SU-DHL-6 (cell line): ENCODE results near the gene HOXC6.
"Not testable (repeated sequence)": the region's sequence is repeated elsewhere in the genome, so short reads cannot be mapped to it uniquely, and the experiment has no call there.

ENCODE experiments used
- H2AFZ ChIP-seq: fragments of 200-600 bp; sonication (generic); 2 replicates; pipeline ENCODE4 v1.6.1; 2014; ENCODE audit warnings: low read depth, mild to moderate bottlenecking, moderate library complexity, mixed read lengths, antibody characterized with exemption, low read length; ENCODE audit not compliant: severe bottlenecking
- H3F3A ChIP-seq: fragments of 200-600 bp; shearing (Covaris generic); 2 replicates; pipeline ENCODE4 v1.6.0; 2016; ENCODE audit warnings: antibody characterized with exemption, mild to moderate bottlenecking; ENCODE audit not compliant: insufficient read depth
- H3K27ac ChIP-seq: fragments of 200-600 bp; sonication (generic); 2 replicates; pipeline ENCODE4 v1.5.1; 2016; ENCODE audit warnings: low read depth, mild to moderate bottlenecking, low read length, moderate library complexity, mixed read lengths
- H3K27me3 ChIP-seq: fragments of 200-600 bp; sonication (generic), shearing (Covaris generic); 2 replicates; pipeline ENCODE4 v1.6.0; 2014; ENCODE audit warnings: mild to moderate bottlenecking, low read length
- H3K36me3 ChIP-seq: fragments of 200-600 bp; sonication (generic); 2 replicates; pipeline ENCODE4 v1.6.1; 2014; ENCODE audit warnings: mild to moderate bottlenecking, low read length, mixed read lengths
- H3K4me2 ChIP-seq: fragments of 300-600, 200-600 bp; shearing (Covaris generic), sonication (generic); 2 replicates; pipeline ENCODE4 v1.6.0; 2014; ENCODE audit warnings: low read length, low read depth, mild to moderate bottlenecking; ENCODE audit not compliant: poor library complexity, severe bottlenecking
- H3K4me3 ChIP-seq: fragments of 200-600 bp; sonication (generic); 2 replicates; pipeline ENCODE4 v1.5.1; 2014; ENCODE audit warnings: antibody characterized with exemption, low read length, mild to moderate bottlenecking, mixed read lengths; ENCODE audit not compliant: insufficient read depth, poor library complexity, severe bottlenecking
- H3K79me2 ChIP-seq: fragments of 200-600 bp; sonication (generic); 2 replicates; pipeline ENCODE4 v1.6.1; 2014; ENCODE audit warnings: mild to moderate bottlenecking, low read length, moderate library complexity; ENCODE audit not compliant: insufficient read depth
- H3K9ac ChIP-seq: fragments of 200-600 bp; sonication (generic); 2 replicates; pipeline ENCODE4 v1.7.0; 2014; ENCODE audit warnings: mild to moderate bottlenecking, low read length
- H3K9me2 ChIP-seq: fragments of 200-600 bp; sonication (generic); replicated peaks from 2 replicates; pipeline ENCODE4 v1.6.1; 2014; ENCODE audit warnings: low read length; ENCODE audit not compliant: insufficient read depth
- H3K9me3 ChIP-seq: fragments of 200-600 bp; sonication (generic); 2 replicates; pipeline ENCODE4 v1.6.1; 2014; ENCODE audit warnings: low read length, mixed read lengths; ENCODE audit not compliant: insufficient read depth
- H4K20me1 ChIP-seq: fragments of 200-600 bp; sonication (generic); 2 replicates; pipeline ENCODE4 v1.6.1; 2014; ENCODE audit warnings: low read depth, mild to moderate bottlenecking, antibody characterized with exemption, low read length, moderate library complexity, mixed read lengths
- CTCF ChIP-seq: fragments of 200-600 bp; sonication (generic); IDR thresholded peaks from one replicate; pipeline ENCODE4 v1.5.1; 2017; ENCODE audit warnings: antibody characterized with exemption, mild to moderate bottlenecking, low read length, moderate library complexity; ENCODE audit not compliant: insufficient read depth, poor library complexity, severe bottlenecking
- EZH2phosphoT487 ChIP-seq: fragments of 200-600 bp; sonication (generic), shearing (Covaris generic); conservative IDR thresholded peaks from 2 replicates; pipeline ENCODE4 v1.6.1; 2018; ENCODE audit warnings: mild to moderate bottlenecking, antibody characterized with exemption, low read length, moderate library complexity, mixed read lengths

The HOXC6 gene

GRCh38 chr12:54040648-54041047 is 12.4 kb downstream of the HOXC6 start:
- H3K27ac ChIP-seq: no peak overlapping the region
- H3K4me3 ChIP-seq: no peak overlapping the region
- no peak overlapping the region for H3K4me2 ChIP-seq
- no peaks in the 10 kb centered on the region for H3K9me3 ChIP-seq
- TF ChIP-seq EZH2phosphoT487 (no peak), CTCF (no peak)
- no peak overlapping the region for H3K9ac ChIP-seq
- no peaks in the 10 kb centered on the region for H3K9me2 ChIP-seq
- peak overlapping the region; percentile 79 for H2AFZ ChIP-seq
- no peaks in the 10 kb centered on the region for H3K79me2 ChIP-seq
- no peaks in the 10 kb centered on the region for H3K27me3 ChIP-seq
- H3K36me3 ChIP-seq: no peaks in the 10 kb centered on the region
- no peaks in the 10 kb centered on the region for H3F3A ChIP-seq
- H4K20me1 ChIP-seq: no peaks in the 10 kb centered on the region

GRCh38 chr12:54041097-54041690 is 13.0 kb downstream of the HOXC6 start:
- Histone ChIP-seq H4K20me1 (no peaks in the 10 kb centered on the region), H3K79me2 (no peaks in the 10 kb centered on the region), H3K27me3 (no peaks in the 10 kb centered on the region)

GRCh38 chr12:54042033-54042432 is 13.8 kb downstream of the HOXC6 start:
- not testable (repeated sequence) for H3K79me2 ChIP-seq

More at GRCh38 chr12:54041097-54041690, 13.0 kb downstream of the HOXC6 start:
- no peaks in the 10 kb centered on the region for H3K9me3 ChIP-seq
- no peak overlapping the region for H3K4me3 ChIP-seq
- no peak overlapping the region for H3K9ac ChIP-seq
- no peak overlapping the region for H3K27ac ChIP-seq
- H3F3A ChIP-seq: no peaks in the 10 kb centered on the region
- no peaks in the 10 kb centered on the region for H3K36me3 ChIP-seq
- H3K4me2 ChIP-seq: no peak overlapping the region
- TF ChIP-seq EZH2phosphoT487: no peak
- TF ChIP-seq CTCF: no peak
- H3K9me2 ChIP-seq: no peaks in the 10 kb centered on the region
- no peak overlapping the region for H2AFZ ChIP-seq

GRCh38 chr12:54042970-54043853 is 15.0 kb downstream of the HOXC6 start:
- Histone ChIP-seq H3K4me3 (no peak overlapping the region), H4K20me1 (no peaks in the 10 kb centered on the region), H3K4me2 (no peak overlapping the region), H2AFZ (no peak overlapping the region), H3K9ac (no peak overlapping the region), H3K79me2 (no peaks in the 10 kb centered on the region), H3K27ac (no peak overlapping the region), H3K9me2 (no peaks in the 10 kb centered on the region), H3F3A (no peaks in the 10 kb centered on the region), H3K27me3 (no peaks in the 10 kb centered on the region), H3K9me3 (no peaks in the 10 kb centered on the region), H3K36me3 (no peaks in the 10 kb centered on the region)
- TF ChIP-seq EZH2phosphoT487: no peak
- no peak for TF ChIP-seq CTCF

More at GRCh38 chr12:54042033-54042432, 13.8 kb downstream of the HOXC6 start:
- not testable (repeated sequence) for H3K27ac ChIP-seq, H3K9ac ChIP-seq, H2AFZ ChIP-seq, H3K9me3 ChIP-seq, H3K4me3 ChIP-seq, H3F3A ChIP-seq, H3K27me3 ChIP-seq, H3K4me2 ChIP-seq, H3K9me2 ChIP-seq, H4K20me1 ChIP-seq, H3K36me3 ChIP-seq
